Karpas-422 (cell line): Measurements from ENCODE around the gene WDR91. TPM values are rescaled to one million over a fixed set of nuclear protein-coding genes. Genes with fewer than 3 reads are reported as not detected.

Source experiments
- DNase-seq: peaks from one replicate; pipeline ENCODE4 v3.0.0-alpha.2; 2015
- H2AFZ ChIP-seq: fragments of 200-600 bp; sonication (generic); 2 replicates; pipeline ENCODE4 v1.6.1; 2014; ENCODE audit warnings: antibody characterized with exemption, low read length, mixed read lengths
- H3K27ac ChIP-seq: fragments of 200-600 bp; sonication (generic); 2 replicates; pipeline ENCODE4 v1.5.1; 2014; ENCODE audit warnings: mild to moderate bottlenecking, low read length, moderate library complexity
- H3K27me3 ChIP-seq: fragments of 200-600 bp; sonication (generic); 2 replicates; pipeline ENCODE4 v1.6.1; 2014; ENCODE audit warnings: low read length, mixed read lengths
- H3K36me3 ChIP-seq: fragments of 200-600 bp; sonication (generic); 2 replicates; pipeline ENCODE4 v1.6.1; 2014; ENCODE audit warnings: low read length, mixed read lengths; ENCODE audit not compliant: insufficient read depth
- H3K4me1 ChIP-seq: fragments of 200-600 bp; sonication (generic); 2 replicates; pipeline ENCODE4 v1.6.1; 2014; ENCODE audit warnings: mild to moderate bottlenecking, low read length, mixed read lengths
- H3K4me2 ChIP-seq: fragments of 200-600 bp; sonication (generic); 2 replicates; pipeline ENCODE4 v1.6.1; 2014; ENCODE audit warnings: low read length, low read depth, mild to moderate bottlenecking; ENCODE audit not compliant: poor library complexity, severe bottlenecking
- H3K4me3 ChIP-seq: fragments of 200-600 bp; sonication (generic); 2 replicates; pipeline ENCODE4 v1.5.1; 2014; ENCODE audit warnings: mild to moderate bottlenecking, antibody characterized with exemption, low read length, mixed read lengths
- H3K79me2 ChIP-seq: fragments of 200-600 bp; sonication (generic); 2 replicates; pipeline ENCODE4 v1.6.1; 2014; ENCODE audit warnings: mild to moderate bottlenecking, low read length, mixed read lengths
- H3K9ac ChIP-seq: fragments of 200-600 bp; sonication (generic); 2 replicates; pipeline ENCODE4 v1.6.0; 2014; ENCODE audit warnings: low read length
- H3K9me2 ChIP-seq: fragments of 200-600 bp; sonication (generic), shearing (Covaris generic); replicated peaks from 2 replicates; pipeline ENCODE4 v1.6.0; 2014; ENCODE audit warnings: mild to moderate bottlenecking, low read length, moderate library complexity; ENCODE audit not compliant: insufficient read depth
- H3K9me3 ChIP-seq: fragments of 300-700, 200-600 bp; sonication (generic); 2 replicates; pipeline ENCODE4 v1.6.1; 2014; ENCODE audit warnings: low read length, mixed read lengths
- H4K20me1 ChIP-seq: fragments of 200-600 bp; sonication (generic); 2 replicates; pipeline ENCODE4 v1.6.1; 2014; ENCODE audit warnings: mild to moderate bottlenecking, antibody characterized with exemption, low read length, low read depth; ENCODE audit not compliant: insufficient read depth
- total RNA-seq: library from RNA; depleted of rRNA; stranded (reverse); fragments of >200 nt; shearing (Covaris generic); gene quantifications from 2 replicates; pipeline ENCODE4 v1.2.3, GENCODE V29; 2014; ENCODE audit warnings: low replicate concordance

The WDR91 gene
- total RNA-seq, 1 experiment from 2014 or later, result 7.8 TPM

GRCh38 chr7:135248546-135248945 lies 37.2 kb upstream of the WDR91 start:
- no peaks in the 10 kb centered on the region for H4K20me1 ChIP-seq
- H3K36me3 ChIP-seq, result no peaks in the 10 kb centered on the region
- no peak overlapping the region for H3K4me3 ChIP-seq
- H3K9ac ChIP-seq, result no peak overlapping the region
- no peaks in the 10 kb centered on the region for H3K9me2 ChIP-seq
- H3K4me1 ChIP-seq, result no peaks in the 10 kb centered on the region
- no peaks in the 10 kb centered on the region for H3K79me2 ChIP-seq
- no peaks in the 10 kb centered on the region for H3K9me3 ChIP-seq
- H3K27ac ChIP-seq, result no peak overlapping the region
- no peak overlapping the region for H2AFZ ChIP-seq
- DNase-seq, result no peak
- no peaks in the 10 kb centered on the region for H3K27me3 ChIP-seq
- no peak overlapping the region for H3K4me2 ChIP-seq

- Histone ChIP-seq H3K4me2 (no peak overlapping the region), H3K27me3 (no peaks in the 10 kb centered on the region; the same call in 1 of the 2 replicates), H3K27ac (no peak overlapping the region), H3K9me2 (no peaks in the 10 kb centered on the region), H4K20me1 (no peaks in the 10 kb centered on the region), H3K4me1 (no peaks in the 10 kb centered on the region), H3K36me3 (no peaks in the 10 kb centered on the region), H2AFZ (no peak overlapping the region), H3K9ac (no peak overlapping the region), H3K4me3 (no peak overlapping the region), H3K79me2 (no peaks in the 10 kb centered on the region), H3K9me3 (no peaks in the 10 kb centered on the region)
- DNase-seq, result no peak
Measured at GRCh38 chr7:135247746-135248471, 36.6 kb upstream of the WDR91 start.

- Histone ChIP-seq H3K9me3 (no peaks in the 10 kb centered on the region), H3K9ac (no peak overlapping the region), H3K4me3 (no peak overlapping the region), H3K27me3 (no peaks in the 10 kb centered on the region; the same call in 1 of the 2 replicates), H3K36me3 (no peaks in the 10 kb centered on the region), H3K9me2 (no peaks in the 10 kb centered on the region), H3K4me1 (no peaks in the 10 kb centered on the region), H3K4me2 (no peak overlapping the region), H2AFZ (no peak overlapping the region), H4K20me1 (no peaks in the 10 kb centered on the region), H3K79me2 (no peaks in the 10 kb centered on the region), H3K27ac (no peak overlapping the region)
- DNase-seq, result no peak
Measured at GRCh38 chr7:135246191-135246825, 35.0 kb upstream of the WDR91 start.

- Histone ChIP-seq H3K4me3 (no peak overlapping the region), H4K20me1 (no peaks in the 10 kb centered on the region), H3K27ac (no peak overlapping the region), H3K27me3 (no peaks in the 10 kb centered on the region; the same call in 1 of the 2 replicates), H2AFZ (no peak overlapping the region), H3K4me1 (no peaks in the 10 kb centered on the region), H3K9me3 (no peaks in the 10 kb centered on the region), H3K79me2 (no peaks in the 10 kb centered on the region), H3K9me2 (no peaks in the 10 kb centered on the region), H3K36me3 (no peaks in the 10 kb centered on the region), H3K9ac (no peak overlapping the region), H3K4me2 (no peak overlapping the region)
- no peak for DNase-seq
Measured at GRCh38 chr7:135245226-135246190, 34.2 kb upstream of the WDR91 start.

- Histone ChIP-seq H3K9ac (no peak overlapping the region), H3K4me1 (no peaks in the 10 kb centered on the region), H3K9me2 (no peaks in the 10 kb centered on the region), H3K36me3 (no peaks in the 10 kb centered on the region), H4K20me1 (no peaks in the 10 kb centered on the region), H3K79me2 (no peaks in the 10 kb centered on the region), H3K9me3 (no peaks in the 10 kb centered on the region), H2AFZ (no peak overlapping the region), H3K4me3 (no peak overlapping the region), H3K27ac (no peak overlapping the region), H3K27me3 (no peaks in the 10 kb centered on the region; the same call in 1 of the 2 replicates), H3K4me2 (no peak overlapping the region)
- DNase-seq, result no peak
Measured at GRCh38 chr7:135242096-135242684, 30.9 kb upstream of the WDR91 start.

GRCh38 chr7:135240441-135240840 lies 29.1 kb upstream of the WDR91 start:
- Histone ChIP-seq H3K27me3 (no peaks in the 10 kb centered on the region; the same call in 1 of the 2 replicates), H3K9ac (no peak overlapping the region), H3K4me1 (no peaks in the 10 kb centered on the region), H3K79me2 (no peaks in the 10 kb centered on the region), H3K4me3 (no peak overlapping the region), H3K27ac (no peak overlapping the region), H3K9me2 (no peaks in the 10 kb centered on the region), H4K20me1 (no peaks in the 10 kb centered on the region), H3K4me2 (no peak overlapping the region), H3K36me3 (no peaks in the 10 kb centered on the region), H3K9me3 (no peaks in the 10 kb centered on the region), H2AFZ (no peak overlapping the region)
- DNase-seq, result no peak

- Histone ChIP-seq H2AFZ (no peak overlapping the region), H3K9me3 (no peaks in the 10 kb centered on the region), H3K4me3 (no peak overlapping the region), H3K36me3 (no peaks in the 10 kb centered on the region), H3K4me1 (no peaks in the 10 kb centered on the region), H3K79me2 (no peaks in the 10 kb centered on the region), H3K4me2 (no peak overlapping the region), H3K9me2 (no peaks in the 10 kb centered on the region), H3K27ac (no peak overlapping the region), H4K20me1 (no peaks in the 10 kb centered on the region), H3K27me3 (no peaks in the 10 kb centered on the region; the same call in 1 of the 2 replicates), H3K9ac (no peak overlapping the region)
- no peak for DNase-seq
Measured at GRCh38 chr7:135239263-135239662, 27.9 kb upstream of the WDR91 start.
